K562 (cell line): Measurements from ENCODE around the gene SALL2. TPM values are rescaled to one million over a fixed set of nuclear protein-coding genes. Genes with fewer than 3 reads are reported as not detected.

ENCODE experiments used
- ARID1B ChIP-seq: fragments of 450-650 bp; IDR thresholded peaks from 2 replicates; pipeline ENCODE4 v1.6.1; 2016; ENCODE audit warnings: antibody characterized with exemption, mild to moderate bottlenecking, inconsistent platforms
- ASH1L ChIP-seq: fragments of 450-650 bp; IDR thresholded peaks from 2 replicates; pipeline ENCODE4 v1.6.1; 2018; ENCODE audit warnings: borderline replicate concordance, mild to moderate bottlenecking, low read depth; ENCODE audit not compliant: partially characterized antibody
- BCLAF1 ChIP-seq, 2 experiments: fragments of 450-650 bp in 1 of 2; IDR thresholded peaks; 2 replicates each; pipeline ENCODE4 v1.6.1; 2011 to 2017; ENCODE audit warnings: low read depth in 2 of 2, antibody characterized with exemption in 1 of 2, borderline replicate concordance in 1 of 2, low read length in 1 of 2, mild to moderate bottlenecking in 1 of 2, mixed read lengths in 1 of 2; ENCODE audit not compliant: control insufficient read depth in 1 of 2
- DPF2 ChIP-seq: fragments of 450-650 bp; IDR thresholded peaks from 2 replicates; pipeline ENCODE4 v1.6.1; 2016
- FOXK2 ChIP-seq, 2 experiments: fragments of 450-650 bp; IDR thresholded peaks in 1 of 2; conservative IDR thresholded peaks in 1 of 2; 2 replicates each; pipeline ENCODE4 v1.6.1; 2016; ENCODE audit warnings: low read depth in 2 of 2, mild to moderate bottlenecking in 1 of 2
- TBP ChIP-seq: optimal IDR thresholded peaks from 2 replicates; pipeline ENCODE3; 2011; ENCODE audit warnings: low read depth, low read length, improper control_type of control experiment
- ZNF12 ChIP-seq: sonication (generic); formaldehyde crosslinking; IDR thresholded peaks from 2 replicates; pipeline ENCODE4 v1.4.0; 2020; ENCODE audit warnings: mild to moderate bottlenecking, missing genetic modification reagents
- polyA plus RNA-seq, 8 experiments: library from polyadenylated mRNA; depleted of rRNA in 4 of 8; stranded (reverse) in 5 of 8; unstranded in 3 of 8; fragments of >200 nt; fragmentation: Nextera tagmentation in 2 of 8; fragmentation: Illumina TruSeq in 1 of 8; extraction: Ambion mirVana in 2 of 8; extraction: Trizol in 1 of 8; gene quantifications; 2 replicates each; pipeline versions ENCODE4 v1.2.1 to v1.2.3, GENCODE V29; 2011 to 2014; ENCODE audit warnings: inconsistent platforms in 1 of 8, missing spikeins in 1 of 8
- total RNA-seq, 7 experiments: library from RNA; depleted of rRNA in 6 of 7; stranded (reverse); fragments of >200 nt in 6 of 7; fragmentation: Illumina TruSeq in 2 of 7; extraction: Trizol in 2 of 7; gene quantifications; 2 replicates each; pipeline versions ENCODE4 v1.2.1 to v1.2.3, GENCODE V29; 2011 to 2021; ENCODE audit warnings: low replicate concordance in 1 of 7

SALL2 gene
- total and polyA plus RNA-seq, 9 of the 15 experiments (the other 6 are each of a cell fraction or from before 2014, with no cell fraction given), result 6.6 to 30.4 (median 12.9) TPM

GRCh38 chr14:21475767-21476522 is 50.2 kb downstream of the SALL2 start (continued):
- TF ChIP-seq BCLAF1 (IDR thresholded peaks at IDR 0.05; ENCODE audit: borderline replicate concordance in 1 of 2, control insufficient read depth in 1 of 2, low read depth in 2 of 2, low read length in 1 of 2) (peak in 1 of 2 experiments; percentile 78; a peak in 1 of 4 replicates), TBP (peak; percentile 13), ASH1L (peak; percentile 23), FOXK2 (conservative IDR thresholded peaks at IDR 0.05 in 1 of 2, IDR thresholded peaks at IDR 0.05 in 1 of 2; ENCODE audit: low read depth in 2 of 2) (peak in 1 of 2 experiments; percentile 98; a peak in 1 of 4 replicates), ARID1B (0 out of 2 replicates have a peak, but pooled peaks have one; percentile 14), ZNF12 (no peak), DPF2 (peak; percentile 55)
- TF ChIP-seq, all 486 proteins: peak for 11

Other genes with a start within 250 kb of the SALL2 start
Only the 7 nearest of the 10 such genes appear.
- 34.0 and 37.3 TPM in 2 replicates for gene CHD8, start 70.2 kb downstream of the SALL2 start, total RNA-seq (2014; rRNA removed)
- 32.8 TPM in 2 replicates for gene CHD8, start 70.2 kb downstream of the SALL2 start, total RNA-seq (2014; rRNA removed; fragmentation: Illumina TruSeq; extraction: Trizol)
- gene CHD8, start 70.2 kb downstream of the SALL2 start, total RNA-seq (2015; rRNA removed; fragmentation: Illumina TruSeq; extraction: Trizol), result 33.1 and 33.6 TPM in 2 replicates
- 43.5 and 51.2 TPM in 2 replicates for gene CHD8, start 70.2 kb downstream of the SALL2 start, total RNA-seq (2021)
- gene CHD8, start 70.2 kb downstream of the SALL2 start, polyA plus RNA-seq (2011; rRNA removed), result 11.1 and 15.3 TPM in 2 replicates
- 34.5 and 36.9 TPM in 2 replicates for gene CHD8, start 70.2 kb downstream of the SALL2 start, polyA plus RNA-seq (2014; fragmentation: Illumina TruSeq; extraction: Trizol)
- gene CHD8, start 70.2 kb downstream of the SALL2 start, polyA plus RNA-seq (2014; fragmentation: Nextera tagmentation; extraction: Ambion mirVana), result 10 to 100 TPM; 11.8 to 16.8 TPM
- 18.1 and 18.8 TPM in 2 replicates for gene CHD8, start 70.2 kb downstream of the SALL2 start, polyA plus RNA-seq (2014; rRNA removed)
- gene RAB2B, start 49.4 kb downstream of the SALL2 start, total RNA-seq (2014; rRNA removed), result 5.5 and 8.3 TPM in 2 replicates
- gene RAB2B, start 49.4 kb downstream of the SALL2 start, total RNA-seq (2014; rRNA removed; fragmentation: Illumina TruSeq; extraction: Trizol), result 12.3 and 13.3 TPM in 2 replicates
- 9.1 and 9.5 TPM in 2 replicates for gene RAB2B, start 49.4 kb downstream of the SALL2 start, total RNA-seq (2015; rRNA removed; fragmentation: Illumina TruSeq; extraction: Trizol)
- gene RAB2B, start 49.4 kb downstream of the SALL2 start, total RNA-seq (2021), result 9.8 and 10.5 TPM in 2 replicates
- 18.7 and 19.8 TPM in 2 replicates for gene RAB2B, start 49.4 kb downstream of the SALL2 start, polyA plus RNA-seq (2011; rRNA removed)
- 10.3 and 11.1 TPM in 2 replicates for gene RAB2B, start 49.4 kb downstream of the SALL2 start, polyA plus RNA-seq (2014; fragmentation: Illumina TruSeq; extraction: Trizol)
- 10 to 100 TPM in 1 of 2 experiments, 1 to 10 TPM in 1; 4.6 to 10.2 TPM for gene RAB2B, start 49.4 kb downstream of the SALL2 start, polyA plus RNA-seq (2014; fragmentation: Nextera tagmentation; extraction: Ambion mirVana)
- 8.8 and 11.0 TPM in 2 replicates for gene RAB2B, start 49.4 kb downstream of the SALL2 start, polyA plus RNA-seq (2014; rRNA removed)
- 9.9 and 14.0 TPM in 2 replicates for gene TOX4, start 49.2 kb downstream of the SALL2 start, total RNA-seq (2014; rRNA removed)
- gene TOX4, start 49.2 kb downstream of the SALL2 start, total RNA-seq (2014; rRNA removed; fragmentation: Illumina TruSeq; extraction: Trizol), result 23.5 and 29.5 TPM in 2 replicates
- 20.2 and 20.6 TPM in 2 replicates for gene TOX4, start 49.2 kb downstream of the SALL2 start, total RNA-seq (2015; rRNA removed; fragmentation: Illumina TruSeq; extraction: Trizol)
- gene TOX4, start 49.2 kb downstream of the SALL2 start, total RNA-seq (2021), result 44.0 and 47.5 TPM in 2 replicates
- gene TOX4, start 49.2 kb downstream of the SALL2 start, polyA plus RNA-seq (2011; rRNA removed), result 61.8 and 64.1 TPM in 2 replicates
- 46.4 and 61.6 TPM in 2 replicates for gene TOX4, start 49.2 kb downstream of the SALL2 start, polyA plus RNA-seq (2014; fragmentation: Illumina TruSeq; extraction: Trizol)
- 10 to 100 TPM; 41.0 to 76.5 TPM for gene TOX4, start 49.2 kb downstream of the SALL2 start, polyA plus RNA-seq (2014; fragmentation: Nextera tagmentation; extraction: Ambion mirVana)
- gene TOX4, start 49.2 kb downstream of the SALL2 start, polyA plus RNA-seq (2014; rRNA removed), result 33.8 and 34.1 TPM in 2 replicates
- 47.8 and 61.1 TPM in 2 replicates for gene METTL3, start 15.0 kb downstream of the SALL2 start, total RNA-seq (2014; rRNA removed)
- 57.7 and 65.7 TPM in 2 replicates for gene METTL3, start 15.0 kb downstream of the SALL2 start, total RNA-seq (2014; rRNA removed; fragmentation: Illumina TruSeq; extraction: Trizol)
- gene METTL3, start 15.0 kb downstream of the SALL2 start, total RNA-seq (2015; rRNA removed; fragmentation: Illumina TruSeq; extraction: Trizol), result 54.7 and 60.2 TPM in 2 replicates
- 59.0 and 63.3 TPM in 2 replicates for gene METTL3, start 15.0 kb downstream of the SALL2 start, total RNA-seq (2021)
- 151 and 164 TPM in 2 replicates for gene METTL3, start 15.0 kb downstream of the SALL2 start, polyA plus RNA-seq (2011; rRNA removed)
- 68.3 and 74.8 TPM in 2 replicates for gene METTL3, start 15.0 kb downstream of the SALL2 start, polyA plus RNA-seq (2014; fragmentation: Illumina TruSeq; extraction: Trizol)
- gene METTL3, start 15.0 kb downstream of the SALL2 start, polyA plus RNA-seq (2014; fragmentation: Nextera tagmentation; extraction: Ambion mirVana), result 10 to 100 TPM; 42.1 to 66.8 TPM
- 102 and 115 TPM in 2 replicates for gene METTL3, start 15.0 kb downstream of the SALL2 start, polyA plus RNA-seq (2014; rRNA removed)
- gene OR10G3, start 53.7 kb upstream of the SALL2 start, total RNA-seq (2014; rRNA removed), result not detected in 2 replicates
- gene OR10G3, start 53.7 kb upstream of the SALL2 start, total RNA-seq (2014; rRNA removed; fragmentation: Illumina TruSeq; extraction: Trizol), result not detected in 2 replicates
- not detected in 2 replicates for gene OR10G3, start 53.7 kb upstream of the SALL2 start, total RNA-seq (2015; rRNA removed; fragmentation: Illumina TruSeq; extraction: Trizol)
- gene OR10G3, start 53.7 kb upstream of the SALL2 start, total RNA-seq (2021), result not detected in 2 replicates
- not detected in 2 replicates for gene OR10G3, start 53.7 kb upstream of the SALL2 start, polyA plus RNA-seq (2011; rRNA removed)
- gene OR10G3, start 53.7 kb upstream of the SALL2 start, polyA plus RNA-seq (2014; fragmentation: Illumina TruSeq; extraction: Trizol), result not detected in 2 replicates
- gene OR10G3, start 53.7 kb upstream of the SALL2 start, polyA plus RNA-seq (2014; fragmentation: Nextera tagmentation; extraction: Ambion mirVana), result not detected
- gene OR10G3, start 53.7 kb upstream of the SALL2 start, polyA plus RNA-seq (2014; rRNA removed), result not detected in 2 replicates
- not detected in 2 replicates for gene OR10G2, start 108.6 kb upstream of the SALL2 start, total RNA-seq (2014; rRNA removed)
- not detected in 2 replicates for gene OR10G2, start 108.6 kb upstream of the SALL2 start, total RNA-seq (2014; rRNA removed; fragmentation: Illumina TruSeq; extraction: Trizol)
- gene OR10G2, start 108.6 kb upstream of the SALL2 start, total RNA-seq (2015; rRNA removed; fragmentation: Illumina TruSeq; extraction: Trizol), result not detected in 2 replicates
- gene OR10G2, start 108.6 kb upstream of the SALL2 start, total RNA-seq (2021), result not detected in 2 replicates
- not detected in 2 replicates for gene OR10G2, start 108.6 kb upstream of the SALL2 start, polyA plus RNA-seq (2011; rRNA removed)
- gene OR10G2, start 108.6 kb upstream of the SALL2 start, polyA plus RNA-seq (2014; fragmentation: Illumina TruSeq; extraction: Trizol), result not detected in 2 replicates
- not detected for gene OR10G2, start 108.6 kb upstream of the SALL2 start, polyA plus RNA-seq (2014; fragmentation: Nextera tagmentation; extraction: Ambion mirVana)
- not detected in 2 replicates for gene OR10G2, start 108.6 kb upstream of the SALL2 start, polyA plus RNA-seq (2014; rRNA removed)
- not detected in 2 replicates for gene OR4E2, start 127.5 kb upstream of the SALL2 start, total RNA-seq (2014; rRNA removed)
- not detected in 2 replicates for gene OR4E2, start 127.5 kb upstream of the SALL2 start, total RNA-seq (2014; rRNA removed; fragmentation: Illumina TruSeq; extraction: Trizol)
- gene OR4E2, start 127.5 kb upstream of the SALL2 start, total RNA-seq (2015; rRNA removed; fragmentation: Illumina TruSeq; extraction: Trizol), result not detected in 2 replicates
- gene OR4E2, start 127.5 kb upstream of the SALL2 start, total RNA-seq (2021), result not detected in 2 replicates
- not detected in 2 replicates for gene OR4E2, start 127.5 kb upstream of the SALL2 start, polyA plus RNA-seq (2011; rRNA removed)
- gene OR4E2, start 127.5 kb upstream of the SALL2 start, polyA plus RNA-seq (2014; fragmentation: Illumina TruSeq; extraction: Trizol), result not detected in 2 replicates
- not detected for gene OR4E2, start 127.5 kb upstream of the SALL2 start, polyA plus RNA-seq (2014; fragmentation: Nextera tagmentation; extraction: Ambion mirVana)
- gene OR4E2, start 127.5 kb upstream of the SALL2 start, polyA plus RNA-seq (2014; rRNA removed), result not detected in 2 replicates